Small intestine (tissue), 7 donors: ENCODE measurements around the gene UBE2J1. TPM values are rescaled to one million over a fixed set of nuclear protein-coding genes. Genes with fewer than 3 reads are reported as not detected.

Experiments
- DNase-seq, 2 donors: peaks; one replicate each; pipeline versions ENCODE4 v3.0.0 to v3.0.0-alpha.2; 2013
- FAIRE-seq: peaks from 2 replicates; lab custom pipeline; 2012; peaks lifted over from hg19 to GRCh38; lab: Jason Lieb, UNC
- H3K27ac ChIP-seq, 3 donors: one replicate each; pipeline ENCODE4 v1.5.1; 2013; ENCODE audit warnings: low read length in 2 of 3, mild to moderate bottlenecking in 2 of 3, control low read depth in 1 of 3, inconsistent platforms in 1 of 3, low read depth in 1 of 3, moderate library complexity in 1 of 3
- H3K27me3 ChIP-seq, 3 donors: one replicate each; pipeline ENCODE4 v1.6.1; 2013; ENCODE audit warnings: low read length in 3 of 3, inconsistent platforms in 1 of 3; ENCODE audit not compliant: control insufficient read depth in 3 of 3, insufficient read depth in 3 of 3
- H3K36me3 ChIP-seq, 3 donors: one replicate each; pipeline ENCODE4 v1.6.1; 2013; ENCODE audit warnings: low read length in 3 of 3, inconsistent platforms in 1 of 3, low read depth in 1 of 3, mild to moderate bottlenecking in 1 of 3, moderate library complexity in 1 of 3; ENCODE audit not compliant: control insufficient read depth in 3 of 3, insufficient read depth in 2 of 3
- H3K4me1 ChIP-seq, 3 donors: one replicate each; pipeline ENCODE4 v1.6.1; 2013; ENCODE audit warnings: low read length in 2 of 3, inconsistent platforms in 1 of 3, low read depth in 1 of 3, mild to moderate bottlenecking in 1 of 3, moderate library complexity in 1 of 3; ENCODE audit not compliant: control insufficient read depth in 3 of 3, insufficient read depth in 2 of 3
- H3K4me3 ChIP-seq, 3 donors: one replicate each; pipeline ENCODE4 v1.5.1; 2013; ENCODE audit warnings: low read length in 3 of 3, control low read depth in 1 of 3, inconsistent platforms in 1 of 3, low read depth in 1 of 3, mild to moderate bottlenecking in 1 of 3, moderate library complexity in 1 of 3
- H3K9me3 ChIP-seq, 2 donors: one replicate each; pipeline ENCODE4 v1.6.1; 2013; ENCODE audit warnings: low read depth in 1 of 2, low read length in 1 of 2; ENCODE audit not compliant: control insufficient read depth in 2 of 2, insufficient read depth in 1 of 2
- WGBS, 3 donors: extraction: QIAGEN DNeasy Blood & Tissue Kit; methylation state at CpG; one replicate each; pipeline ENCODE4 v1.1.7; 2013; 5-methylcytosine and 5-hydroxymethylcytosine counted together
- polyA plus RNA-seq, 4 donors: library from polyadenylated mRNA; stranded (reverse) in 3 of 4; unstranded in 1 of 4; fragments of 200-250 nt in 3 of 4; fragments of 120-200 nt in 1 of 4; gene quantifications; one replicate each; pipeline versions ENCODE4 v1.2.1 to v1.2.3, GENCODE V29; 2013
- donor health status: healthy with polysubstance abuse.
- donor health status: control.
- donor health status: control.
- donor health status: Bipolar disorder and iron deficiency.
- donor health status: healthy.

The UBE2J1 gene
- polyA plus RNA-seq, 4 donors, result 34.1 to 65.1 (median 40.2) TPM

GRCh38 chr6:89378628-89379027, 26.1 kb upstream of the UBE2J1 start:
- DNase-seq (no peak), FAIRE-seq (no peak)
- Histone ChIP-seq H3K9me3 (no peaks in the 10 kb centered on the region), H3K4me1 (peaks cover 0 to 3% (median 0%) of the 10 kb centered on the region in 3 donors), H3K27me3 (no peaks in the 10 kb centered on the region), H3K4me3 (no peak overlapping the region), H3K27ac (no peak overlapping the region), H3K36me3 (no peaks in the 10 kb centered on the region)
- 90 to 94% (median 93%) methylated on average over 4 of the region's 4 CpGs for WGBS, 3 donors

GRCh38 chr6:89375427-89376267, 23.1 kb upstream of the UBE2J1 start:
- Histone ChIP-seq H3K9me3 (no peaks in the 10 kb centered on the region), H3K4me1 (peaks cover 0 to 3% (median 0%) of the 10 kb centered on the region in 3 donors), H3K27ac (no peak overlapping the region), H3K4me3 (no peak overlapping the region), H3K36me3 (peaks cover 0 to 6% (median 0%) of the 10 kb centered on the region in 3 donors), H3K27me3 (no peaks in the 10 kb centered on the region)
- FAIRE-seq (no peak), DNase-seq (peak; percentile 69 to 88)
- 38 to 60% (median 57%) methylated on average over 6 of the region's 6 CpGs for WGBS, 3 donors

GRCh38 chr6:89372506-89372901, 20.0 kb upstream of the UBE2J1 start:
- Histone ChIP-seq H3K4me1 (peaks cover 0 to 3% (median 0%) of the 10 kb centered on the region in 3 donors), H3K4me3 (no peak overlapping the region), H3K27me3 (no peaks in the 10 kb centered on the region), H3K9me3 (no peaks in the 10 kb centered on the region), H3K27ac (peak overlapping the region in 1 of 3 donors; percentile 78), H3K36me3 (peaks cover 0 to 6% (median 0%) of the 10 kb centered on the region in 3 donors)
- DNase-seq (no peak), FAIRE-seq (no peak)
- WGBS, 3 donors, result 35 to 54% (median 46%) methylated on average over 3 of the region's 3 CpGs

- Histone ChIP-seq H3K27me3 (no peaks in the 10 kb centered on the region), H3K4me3 (no peak overlapping the region), H3K9me3 (no peaks in the 10 kb centered on the region), H3K36me3 (peaks cover 0 to 6% (median 0%) of the 10 kb centered on the region in 3 donors), H3K27ac (peak overlapping the region in 1 of 3 donors; percentile 36), H3K4me1 (peaks cover 0 to 3% (median 0%) of the 10 kb centered on the region in 3 donors)
- WGBS, 3 donors, result 21 to 30% (median 24%) methylated on average over 8 of the region's 8 CpGs
- DNase-seq, result peak; percentile 63 to 85
- no peak for FAIRE-seq
Measured at GRCh38 chr6:89371849-89372505, 19.5 kb upstream of the UBE2J1 start.

GRCh38 chr6:89368999-89369398, 16.5 kb upstream of the UBE2J1 start:
- Histone ChIP-seq H3K27me3 (no peaks in the 10 kb centered on the region), H3K9me3 (no peaks in the 10 kb centered on the region), H3K4me3 (no peak overlapping the region), H3K36me3 (peaks cover 0 to 6% (median 0%) of the 10 kb centered on the region in 3 donors), H3K4me1 (no peaks in the 10 kb centered on the region), H3K27ac (no peak overlapping the region)
- FAIRE-seq (no peak), DNase-seq (peak; percentile 47 to 56)
- WGBS, 3 donors, result 7 to 21% (median 8%) methylated on average over 7 of the region's 7 CpGs

GRCh38 chr6:89368107-89368506, 15.6 kb upstream of the UBE2J1 start:
- Histone ChIP-seq H3K27ac (no peak overlapping the region), H3K27me3 (no peaks in the 10 kb centered on the region), H3K9me3 (no peaks in the 10 kb centered on the region), H3K4me3 (no peak overlapping the region), H3K4me1 (no peaks in the 10 kb centered on the region), H3K36me3 (peaks cover 0 to 6% (median 0%) of the 10 kb centered on the region in 3 donors)
- DNase-seq (peak; percentile 56 to 69), FAIRE-seq (no peak)
- 18 to 24% (median 22%) methylated on average over 6 of the region's 6 CpGs for WGBS, 3 donors

GRCh38 chr6:89364586-89364985, 12.1 kb upstream of the UBE2J1 start:
- FAIRE-seq (no peak), DNase-seq (no peak)
- Histone ChIP-seq H3K36me3 (no peaks in the 10 kb centered on the region), H3K4me1 (no peaks in the 10 kb centered on the region), H3K27me3 (no peaks in the 10 kb centered on the region), H3K4me3 (no peak overlapping the region), H3K9me3 (no peaks in the 10 kb centered on the region), H3K27ac (no peak overlapping the region)

- FAIRE-seq, result peak; percentile 30
- Histone ChIP-seq H3K36me3 (no peaks in the 10 kb centered on the region), H3K9me3 (no peaks in the 10 kb centered on the region), H3K27me3 (no peaks in the 10 kb centered on the region), H3K27ac (no peak overlapping the region), H3K4me3 (no peak overlapping the region), H3K4me1 (no peaks in the 10 kb centered on the region)
- DNase-seq, result no peak
- 74 to 81% (median 79%) methylated on average over 2 of the region's 2 CpGs for WGBS, 3 donors
Measured at GRCh38 chr6:89361171-89361570, 8.6 kb upstream of the UBE2J1 start.
